GM08714 (cell line): ENCODE results near the gene SH3BP4.

ENCODE experiments used
- H3K4me3 ChIP-seq: fragments of 200-500 bp; sonication (Bioruptor generic); 2 replicates; pipeline ENCODE4 v1.5.1; 2014; ENCODE audit warnings: mild to moderate bottlenecking, low read length, inconsistent platforms
- ZNF274 ChIP-seq: IDR thresholded peaks from 2 replicates; pipeline ENCODE4 v1.6.1; 2012; ENCODE audit warnings: mild to moderate bottlenecking, low read depth, low read length

SH3BP4 gene

GRCh38 chr2:234999740-235000425 is 48.1 kb downstream of the SH3BP4 start:
- no peak for TF ChIP-seq ZNF274

DNA sequence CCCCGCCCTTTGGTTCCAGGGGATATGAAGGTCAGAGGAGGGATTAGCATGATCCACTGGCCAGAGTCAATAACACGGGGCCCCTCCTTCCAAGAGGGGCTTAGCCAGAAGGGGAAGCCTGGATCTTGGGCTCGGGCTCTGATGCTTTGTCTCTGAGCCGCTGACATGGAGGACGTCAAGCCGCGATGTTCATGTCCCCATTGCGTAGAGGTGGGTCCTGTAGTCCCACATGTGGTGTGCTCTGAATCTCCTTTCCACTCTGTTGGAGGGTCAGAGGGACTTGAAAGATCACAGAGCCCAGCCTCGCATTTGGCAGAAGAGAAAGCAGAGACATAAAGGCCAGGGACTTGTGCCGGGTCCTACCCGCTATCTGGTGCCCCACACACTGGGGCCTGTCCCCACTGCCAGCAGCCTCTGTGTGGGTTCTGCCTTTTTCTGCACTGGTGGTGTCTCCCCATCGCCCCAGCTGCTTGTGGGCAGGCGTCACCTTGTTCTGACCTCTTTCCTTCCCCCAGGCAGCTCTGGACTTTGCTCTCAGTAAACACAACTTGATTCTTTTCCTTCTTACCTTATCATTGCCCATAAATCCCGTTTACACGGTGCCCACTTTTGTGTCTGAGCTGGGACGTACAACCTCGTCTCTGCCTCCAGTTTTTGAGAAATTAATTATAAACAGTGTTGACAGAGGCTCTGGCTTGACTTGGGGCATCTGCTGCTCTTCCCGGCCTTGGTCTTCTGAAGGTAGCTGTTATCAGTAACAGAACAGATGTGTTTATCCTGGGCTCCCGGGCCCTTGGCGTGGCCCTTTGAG is 48.8 kb downstream of the SH3BP4 start:
- TF ChIP-seq ZNF274, result no peak
- no peak overlapping the region for H3K4me3 ChIP-seq

More at GRCh38 chr2:234999740-235000425, 48.1 kb downstream of the SH3BP4 start:
- H3K4me3 ChIP-seq, result no peak overlapping the region

DNA sequence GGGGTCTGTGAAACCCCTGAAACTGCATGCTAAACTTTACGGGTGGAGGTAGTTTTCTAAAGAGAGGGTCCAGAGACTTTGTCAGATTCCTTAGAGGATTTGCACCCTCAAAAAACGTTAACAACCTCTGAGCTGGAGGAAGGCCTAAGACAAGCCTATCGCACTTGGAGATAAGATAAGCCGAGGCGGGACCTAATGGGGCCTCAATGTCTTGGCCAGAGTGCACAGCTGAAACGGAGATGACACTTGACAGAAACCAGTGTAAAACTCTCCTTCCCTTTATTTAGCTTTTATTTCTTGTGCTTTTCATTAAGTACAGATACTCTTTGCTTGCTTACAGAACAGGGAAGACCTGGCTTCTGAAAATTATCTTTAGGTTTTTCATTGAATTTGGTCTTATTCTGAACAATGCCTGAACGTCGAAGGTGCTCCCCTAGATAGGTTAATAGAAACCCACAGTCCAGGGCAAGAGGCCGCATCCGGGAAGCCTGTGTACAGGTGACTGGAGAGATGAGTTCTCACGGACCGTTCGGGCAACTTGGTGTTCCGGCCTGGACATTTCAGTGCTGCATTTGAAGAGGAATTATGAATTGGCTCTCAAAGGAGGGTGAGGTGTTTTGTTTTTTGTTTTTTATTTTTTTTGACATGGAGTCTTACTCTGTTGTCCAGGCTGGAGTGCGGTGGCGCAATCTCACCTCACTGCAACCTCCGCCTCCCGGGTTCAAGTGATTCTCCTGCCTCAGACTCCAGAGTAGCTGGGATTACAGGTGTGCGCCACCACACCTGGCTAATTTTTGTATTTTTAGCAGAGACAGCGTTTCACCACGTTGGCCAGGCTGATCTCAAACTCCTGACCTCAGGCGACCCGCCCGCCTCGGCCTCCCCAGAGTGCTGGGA is 49.7 kb downstream of the SH3BP4 start:
- no peak overlapping the region for H3K4me3 ChIP-seq
- no peak for TF ChIP-seq ZNF274

DNA sequence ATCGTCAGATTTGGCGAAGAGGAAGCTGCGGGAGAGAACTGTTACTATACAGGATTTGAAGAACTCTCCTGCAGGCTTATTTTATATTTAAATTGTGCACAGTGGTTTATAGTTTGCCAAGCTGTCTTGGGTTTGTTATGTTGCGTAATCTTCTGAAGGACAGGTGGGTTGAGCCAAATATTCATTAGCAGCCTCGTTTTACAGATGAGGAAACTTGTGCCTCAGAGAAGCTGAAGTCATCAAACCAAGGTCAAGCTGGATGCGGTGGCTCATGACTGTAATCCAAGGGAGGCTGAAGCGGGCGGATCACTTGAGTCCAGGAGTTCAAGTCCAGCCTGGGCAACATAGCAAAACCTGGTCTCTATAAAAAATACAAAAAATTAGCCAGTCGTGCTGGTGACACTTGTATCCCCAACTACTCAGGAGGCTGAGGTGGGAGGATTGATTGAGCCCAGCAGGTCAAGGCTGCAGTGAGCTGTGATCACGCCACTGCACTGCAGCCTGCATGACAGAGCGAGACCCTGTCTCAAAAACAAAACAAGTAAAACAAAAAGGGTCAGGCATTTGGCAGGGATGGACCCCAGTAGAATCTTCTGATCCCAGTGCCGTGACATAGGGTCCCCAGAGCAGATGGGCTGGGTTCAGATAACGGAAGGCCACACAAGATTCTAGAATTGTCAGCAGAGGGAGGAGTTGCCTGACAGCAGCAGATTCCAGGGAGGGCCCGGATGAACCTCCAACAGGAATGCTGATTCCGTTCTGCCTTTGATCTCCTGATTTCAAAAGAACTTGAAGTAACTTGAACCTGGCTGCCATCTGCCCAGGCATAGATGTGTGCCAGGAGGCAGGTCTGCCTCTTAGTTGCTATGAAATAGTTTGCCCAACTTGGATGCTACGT is 50.6 kb downstream of the SH3BP4 start:
- no peak for TF ChIP-seq ZNF274
- no peak overlapping the region for H3K4me3 ChIP-seq

DNA sequence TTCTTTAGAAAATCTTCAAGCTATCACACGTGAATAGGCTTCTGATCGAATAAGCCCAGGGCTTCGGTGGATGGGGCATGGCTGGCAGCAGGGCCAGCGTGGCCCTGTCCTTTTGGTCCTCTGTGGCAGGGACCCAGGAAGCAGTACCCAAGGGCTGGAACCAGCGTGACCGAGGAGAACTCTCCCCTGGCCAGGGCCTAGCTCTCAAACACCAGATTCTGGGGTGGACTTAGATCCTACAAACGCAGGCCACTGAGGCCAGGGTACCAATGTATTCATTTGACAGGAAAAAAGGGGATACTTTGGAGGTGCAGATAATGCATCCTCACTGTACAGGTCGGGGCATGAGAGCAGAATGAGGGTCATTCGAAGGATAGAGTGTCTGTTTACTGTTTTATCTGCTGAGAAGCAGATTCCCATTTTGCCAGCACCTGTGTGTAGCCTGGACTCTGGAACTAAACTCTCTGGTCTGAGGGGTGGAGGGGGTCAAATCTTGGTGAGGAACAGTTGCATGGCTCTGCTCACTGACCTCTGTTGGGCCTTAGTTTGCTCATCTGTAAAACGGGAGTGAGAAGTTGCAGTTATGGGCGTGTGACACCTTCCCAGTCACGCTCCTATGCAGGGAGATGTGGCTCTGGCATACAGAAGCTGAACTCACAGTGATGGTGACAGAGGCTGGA is 51.4 kb downstream of the SH3BP4 start:
- no peak for TF ChIP-seq ZNF274
- H3K4me3 ChIP-seq, result no peak overlapping the region

GRCh38 chr2:235004329-235004903 is 52.6 kb downstream of the SH3BP4 start:
- no peak for TF ChIP-seq ZNF274
- H3K4me3 ChIP-seq, result no peak overlapping the region

DNA sequence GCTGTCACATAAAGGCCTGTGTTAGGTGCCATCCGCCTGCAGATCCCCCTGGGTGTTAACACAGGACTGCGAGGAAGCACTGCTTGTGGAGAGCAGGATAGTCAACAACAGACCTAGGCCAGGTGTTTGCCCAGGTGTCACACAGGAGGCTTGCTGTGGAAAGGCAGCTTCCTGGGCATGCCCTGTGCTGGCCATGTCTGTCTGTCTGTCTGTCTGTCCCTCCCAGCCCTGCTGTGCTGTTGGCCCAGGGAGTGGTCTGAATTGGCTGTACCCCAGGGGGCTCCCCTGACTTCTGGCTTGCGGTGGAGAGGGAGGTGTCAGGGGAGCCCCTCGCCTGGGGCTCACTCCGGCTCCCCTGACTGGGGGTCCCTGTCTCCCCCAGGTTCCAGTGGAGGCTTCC is 53.2 kb downstream of the SH3BP4 start:
- no peak overlapping the region for H3K4me3 ChIP-seq
- no peak for TF ChIP-seq ZNF274

DNA sequence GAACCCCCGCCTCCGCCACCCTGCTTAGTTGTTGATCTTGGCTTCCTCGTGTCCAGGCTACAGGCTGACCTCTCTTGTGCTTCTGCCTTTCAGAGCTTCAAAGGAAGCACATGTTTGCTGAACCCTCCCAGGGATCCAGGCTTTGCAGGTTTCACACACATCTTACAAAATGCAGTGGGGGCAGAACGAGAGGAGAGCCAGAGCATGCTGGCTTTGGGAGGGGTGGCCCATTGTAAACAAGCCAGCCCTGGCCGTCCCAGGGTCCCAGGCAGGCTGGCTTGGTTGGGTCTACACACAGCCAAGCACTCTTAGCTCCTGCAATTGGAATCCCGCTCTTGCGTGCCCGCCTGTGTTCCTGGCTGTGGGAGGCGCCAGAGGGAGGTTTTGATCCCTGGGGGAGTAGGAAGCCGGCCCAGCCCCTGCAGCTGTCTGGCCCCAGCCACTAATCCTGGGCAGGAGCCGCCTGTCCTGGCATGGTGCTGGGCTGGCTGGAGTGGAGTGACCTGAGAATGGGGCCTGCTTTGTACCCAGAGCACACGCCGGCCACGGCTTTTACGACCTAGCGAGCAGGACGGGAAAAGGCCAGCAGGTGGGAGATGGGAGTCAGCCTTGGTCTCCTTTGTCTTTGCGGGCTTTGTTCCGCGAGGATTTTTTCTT is 53.9 kb downstream of the SH3BP4 start:
- no peak overlapping the region for H3K4me3 ChIP-seq
- no peak for TF ChIP-seq ZNF274

DNA sequence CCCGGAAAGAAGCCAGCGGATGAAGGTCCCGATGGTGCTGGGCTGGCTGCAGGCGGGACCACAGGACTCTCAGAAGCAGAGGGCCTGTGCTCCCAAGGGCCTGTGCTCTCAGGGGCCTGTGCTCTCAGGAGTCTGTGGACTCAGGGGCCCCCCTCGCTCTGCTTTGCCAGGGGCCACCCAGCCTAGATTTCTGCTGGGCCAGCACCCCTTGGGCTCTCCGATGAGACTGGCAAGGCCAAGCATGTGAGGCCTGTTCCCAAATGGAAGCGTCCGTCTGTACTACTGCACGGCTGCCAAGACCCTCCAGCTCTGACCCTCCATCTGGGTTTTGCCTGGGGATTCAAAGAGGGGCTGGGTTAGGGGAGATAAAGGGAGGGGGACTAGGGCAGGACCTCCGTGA is 54.6 kb downstream of the SH3BP4 start:
- no peak overlapping the region for H3K4me3 ChIP-seq
- TF ChIP-seq ZNF274, result no peak

- no peak for TF ChIP-seq ZNF274
- no peak overlapping the region for H3K4me3 ChIP-seq
These were observed 55.2 kb downstream of the SH3BP4 start for GRCh38 chr2:235006986-235007385.

DNA sequence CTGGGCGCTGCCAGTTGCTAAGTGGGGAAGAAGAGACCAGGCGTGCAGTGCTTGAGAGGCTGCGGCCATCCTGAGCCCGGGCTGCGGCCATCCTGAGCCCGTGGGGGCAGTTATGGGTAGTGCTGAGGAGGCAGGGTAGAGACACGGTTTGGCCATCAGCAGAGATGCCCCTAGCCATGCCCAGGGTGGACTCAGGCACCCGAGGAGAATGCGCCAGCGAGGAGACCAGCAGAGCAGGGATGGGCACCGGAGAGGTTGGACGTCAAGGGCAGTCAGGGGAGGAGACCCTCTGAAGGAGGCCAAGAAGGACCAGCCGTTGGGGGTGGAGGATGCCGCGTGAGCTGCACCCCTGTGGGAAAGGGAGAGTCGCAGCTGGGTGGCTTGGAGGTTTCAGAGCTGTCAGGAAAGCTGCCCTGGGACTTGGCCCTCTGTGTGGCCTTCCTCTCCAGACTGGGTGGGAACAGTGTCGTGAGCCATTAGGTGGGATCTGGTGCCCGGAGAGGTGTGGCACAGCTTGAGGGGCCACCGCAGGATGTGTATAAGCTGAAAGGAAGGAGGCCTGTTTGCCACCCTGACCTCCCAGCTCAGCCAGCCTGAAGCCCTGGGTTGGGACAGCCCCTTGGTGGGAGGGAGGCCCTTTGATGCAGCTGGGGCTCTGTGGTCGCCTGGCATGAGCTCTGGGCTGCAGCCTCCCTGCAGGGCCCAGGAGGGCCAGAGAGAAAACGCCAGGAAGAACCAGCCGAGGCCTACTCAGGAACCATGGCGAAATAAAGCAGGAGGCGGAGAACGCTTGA is 56.0 kb downstream of the SH3BP4 start:
- no peak for TF ChIP-seq ZNF274
- no peak overlapping the region for H3K4me3 ChIP-seq
